NCI-H446 treated with DMSO at 0.1 percent for 48 hours (cell line): Measurements from ENCODE around the gene TRH.

Source experiments
- DNase-seq: peaks from one replicate; lab custom pipeline; 2025; lab: John Stamatoyannopoulos, UW

Gene TRH

GRCh38 chr3:129974564-129974832 is at the start of gene TRH:
Gene TRH (plus strand): TSS chr3:129974720. CDS start chr3:129975817, 1,097 bp downstream.
- DNase-seq: no peak

- DNase-seq: no peak
Measured at GRCh38 chr3:129927072-129927471, 47.4 kb upstream of the TRH start.

- no peak for DNase-seq
Measured at GRCh38 chr3:129929383-129929782, 45.1 kb upstream of the TRH start.

- DNase-seq: no peak
Measured at GRCh38 chr3:129933471-129933870, 41.0 kb upstream of the TRH start.

GRCh38 chr3:129934234-129935123 is 40.0 kb upstream of the TRH start:
- DNase-seq: no peak

GRCh38 chr3:129936757-129937156 is 37.8 kb upstream of the TRH start:
- no peak for DNase-seq

GRCh38 chr3:129937717-129938116 is 36.8 kb upstream of the TRH start:
- no peak for DNase-seq

- no peak for DNase-seq
Measured at GRCh38 chr3:129938140-129938930, 36.2 kb upstream of the TRH start.

GRCh38 chr3:129940086-129940485 is 34.4 kb upstream of the TRH start:
- DNase-seq: no peak

- no peak for DNase-seq
Measured at GRCh38 chr3:129942296-129942695, 32.2 kb upstream of the TRH start.

GRCh38 chr3:129943020-129943419 is 31.5 kb upstream of the TRH start:
- no peak for DNase-seq

GRCh38 chr3:129944709-129945108 is 29.8 kb upstream of the TRH start:
- no peak for DNase-seq

- DNase-seq: no peak
Measured at GRCh38 chr3:129947538-129948240, 26.8 kb upstream of the TRH start.

GRCh38 chr3:129950318-129951046 is 24.0 kb upstream of the TRH start:
- no peak for DNase-seq

- no peak for DNase-seq
Measured at GRCh38 chr3:129952556-129953355, 21.8 kb upstream of the TRH start.

GRCh38 chr3:129953621-129954020 is 20.9 kb upstream of the TRH start:
- no peak for DNase-seq

GRCh38 chr3:129954514-129954913 is 20.0 kb upstream of the TRH start:
- no peak for DNase-seq

- no peak for DNase-seq
Measured at GRCh38 chr3:129956936-129957335, 17.6 kb upstream of the TRH start.

GRCh38 chr3:129958755-129959154 is 15.8 kb upstream of the TRH start:
- no peak for DNase-seq

- no peak for DNase-seq
Measured at GRCh38 chr3:129961141-129961541, 13.4 kb upstream of the TRH start.

GRCh38 chr3:129962600-129962999 is 11.9 kb upstream of the TRH start:
- no peak for DNase-seq
